ENCODE results near the gene NMUR1. TPM values are rescaled to one million over a fixed set of nuclear protein-coding genes. Genes with fewer than 3 reads are reported as not detected.

NMUR1 gene
- total and polyA plus RNA-seq, 5 donors from 2014 or later = 0.25 to 0.90 (median 0.35) TPM

DNA sequence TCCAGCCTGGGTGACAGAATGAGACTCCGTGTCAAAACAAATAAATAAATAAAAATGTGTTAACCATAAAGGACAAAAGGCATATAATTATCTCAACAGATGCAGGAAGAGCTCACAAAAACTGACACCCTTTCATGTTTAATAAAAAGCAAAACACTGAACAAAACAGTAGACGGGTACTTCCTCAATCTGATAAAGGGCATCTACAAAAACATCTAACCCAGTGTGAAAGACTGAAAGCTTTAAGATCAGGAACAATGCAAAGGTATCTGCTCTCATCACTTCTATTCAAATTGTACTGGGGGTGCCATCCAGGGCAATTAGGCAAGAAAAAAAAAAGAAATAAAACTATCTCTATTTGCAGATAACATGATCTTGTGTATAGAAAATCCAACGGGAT lies 54.3 kb downstream of the NMUR1 start:
- no peaks in the 10 kb centered on the region for H3K9me3 ChIP-seq (ENCODE audit: control insufficient read depth in 2 of 2, low read length in 2 of 2)
- H3K27ac Mint-ChIP-seq = peak overlapping the region in 2 of 3 donors; percentile 42 to 89

More for the DNA sequence above, 54.3 kb downstream of the NMUR1 start:
- Mint-ChIP-seq H3K27me3 (peaks cover 8% of the 10 kb centered on the region), H3K4me1 (peaks cover 0 to 11% (median 6%) of the 10 kb centered on the region in 4 donors), H3K4me3 (peak overlapping the region in 1 of 4 donors; percentile 84), H3K36me3 (no peaks in the 10 kb centered on the region), H3K9me3 (no peaks in the 10 kb centered on the region)
- peaks cover 8% of the 10 kb centered on the region for H3K4me1 ChIP-seq (ENCODE audit: control insufficient read depth, insufficient read depth, low read length, poor library complexity, severe bottlenecking)
- DNase-seq = peak in 1 of 3 donors; percentile 38
- H3K4me3 ChIP-seq (ENCODE audit: low read depth, low read length) = peak overlapping the region; percentile 32
- H3K27ac ChIP-seq (ENCODE audit: insufficient read depth, low read length, poor library complexity, severe bottlenecking) = no peak overlapping the region
- no peaks in the 10 kb centered on the region for H3K36me3 ChIP-seq (ENCODE audit: control insufficient read depth, insufficient read depth, low read length)
- H3K27me3 ChIP-seq (ENCODE audit: control insufficient read depth, insufficient read depth, low read length) = no peaks in the 10 kb centered on the region
- peak in 1 of 2 donors; percentile 52 for ATAC-seq (ENCODE audit: low read depth in 2 of 2)

Other genes starting within 250 kb of the NMUR1 start
- gene B3GNT7, start 134.7 kb downstream of the NMUR1 start, total RNA-seq = not detected
- gene B3GNT7, start 134.7 kb downstream of the NMUR1 start, polyA plus RNA-seq = not detected
- gene NCL, start 66.0 kb downstream of the NMUR1 start, total RNA-seq = 435 TPM
- 100 to 1,000 TPM; 296 to 366 (median 316) TPM for gene NCL, start 66.0 kb downstream of the NMUR1 start, polyA plus RNA-seq
- gene TEX44, start 62.4 kb upstream of the NMUR1 start, total RNA-seq = not detected
- not detected for gene TEX44, start 62.4 kb upstream of the NMUR1 start, polyA plus RNA-seq
- 1,458 TPM for gene PTMA, start 178.1 kb upstream of the NMUR1 start, total RNA-seq
- gene PTMA, start 178.1 kb upstream of the NMUR1 start, polyA plus RNA-seq = 1,000 to 10,000 TPM; 1,762 to 2,131 (median 2,045) TPM

Measured in CD4-positive, CD25-positive, alpha-beta regulatory T cell (primary cell).